Right ventricle myocardium superior (tissue), 1 donor: Measurements from ENCODE around the gene CHD2. TPM values are rescaled to one million over a fixed set of nuclear protein-coding genes. Genes with fewer than 3 reads are reported as not detected.

Source experiments
- ATAC-seq: fragments of 200-7000 bp; cut with Tn5 transposase; one replicate; pipeline ENCODE4 v1.9.1; 2020; ENCODE audit warnings: mild to moderate bottlenecking; ENCODE audit not compliant: poor library complexity
- DNase-seq: peaks from one replicate; pipeline ENCODE4 v3.0.0-alpha.2; 2020
- intact Hi-C: fragments of 100-400 bp; cut with DNase I; formaldehyde crosslinking; loops from one replicate; pipeline ENCODE4 v1.11.2; 2022
- total RNA-seq: library from RNA; stranded (reverse); fragmentation: NEBNext Ultra II Directional; extraction: Animal tissue kit (Norgen Biotek cat#: 25700); gene quantifications from one replicate; pipeline ENCODE4 v1.2.1, GENCODE V29; 2021
- donor health status: DM: no; HTN: yes; CAD: no; lungs with severe emphysema.

The CHD2 gene
- total RNA-seq, 1 donor from 2014 or later = 43.5 TPM

DNA sequence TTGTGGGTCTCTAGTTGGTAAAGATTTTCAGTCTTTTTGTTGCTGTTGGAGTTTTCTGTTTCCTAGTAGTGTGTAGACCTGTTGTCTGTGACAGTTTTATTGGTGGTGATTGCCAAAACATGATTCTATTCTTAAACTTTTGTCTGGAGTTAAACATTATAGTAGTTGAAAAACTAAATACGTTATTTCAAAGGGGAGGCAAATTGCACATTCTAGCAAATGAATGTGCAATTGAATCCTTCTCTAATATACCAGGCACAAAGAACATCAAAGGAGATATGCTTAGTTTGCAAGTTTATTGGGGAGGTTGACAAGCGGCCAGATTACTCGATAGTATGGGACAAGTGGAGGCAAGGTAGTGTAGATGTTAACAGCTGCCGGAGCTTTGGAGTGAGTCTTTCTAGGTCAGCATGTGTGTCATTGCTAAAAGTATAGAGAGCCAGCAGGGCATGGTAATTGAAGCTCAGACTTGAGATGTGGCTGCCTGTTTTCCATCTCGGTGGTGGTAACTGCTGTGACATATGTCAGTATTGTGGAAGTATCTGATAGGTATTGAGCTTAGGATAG, 20.6 kb downstream of the CHD2 start:
- intact Hi-C loops = no loop called here
- ATAC-seq (peak; percentile 23), DNase-seq (no peak)

DNA sequence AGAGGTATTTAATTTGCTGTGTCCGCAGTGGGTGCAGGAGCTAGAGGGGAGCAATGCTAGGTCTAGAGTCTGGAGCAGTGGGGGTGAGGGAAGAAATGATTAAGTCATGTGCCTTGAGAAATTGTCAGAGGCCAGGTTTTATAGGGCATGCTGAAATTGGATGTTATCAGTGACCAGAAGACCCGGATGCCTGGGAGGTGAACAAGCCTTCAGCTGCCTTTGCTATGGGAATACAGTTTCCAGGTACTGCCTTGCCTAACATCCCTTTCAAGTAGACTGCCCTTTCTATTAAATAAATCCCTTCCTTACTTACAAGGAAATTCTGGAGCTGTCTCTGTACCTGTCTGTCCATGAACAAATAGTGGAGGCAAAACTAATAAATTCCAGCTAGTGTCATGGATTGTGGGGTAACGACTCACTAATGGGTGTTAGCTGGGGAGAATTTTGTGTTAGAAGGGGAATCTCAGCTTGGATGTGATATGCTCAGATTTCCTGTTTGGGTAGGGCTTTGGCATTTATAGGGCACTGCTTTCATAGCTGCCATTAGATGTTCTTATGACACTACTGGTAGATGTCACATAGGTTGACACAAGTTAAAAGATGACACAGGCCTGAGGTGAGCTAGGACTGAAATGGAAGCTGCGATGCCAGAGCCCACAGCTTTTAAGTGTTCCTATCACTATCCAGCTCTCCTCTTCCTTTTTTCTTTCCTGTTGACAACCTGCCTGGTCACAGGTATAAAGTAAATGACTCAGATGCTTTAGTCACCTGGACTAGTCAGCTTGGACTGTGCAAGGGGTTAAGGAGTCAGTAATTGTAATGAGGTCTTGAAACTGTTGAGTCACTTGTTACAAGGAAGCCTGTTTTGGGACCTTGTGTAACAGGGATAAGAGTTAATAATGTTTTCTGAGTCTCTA, 21.3 kb downstream of the CHD2 start:
- DNase-seq = no peak
- intact Hi-C loops = no loop called here
- ATAC-seq = peak; percentile 8

DNA sequence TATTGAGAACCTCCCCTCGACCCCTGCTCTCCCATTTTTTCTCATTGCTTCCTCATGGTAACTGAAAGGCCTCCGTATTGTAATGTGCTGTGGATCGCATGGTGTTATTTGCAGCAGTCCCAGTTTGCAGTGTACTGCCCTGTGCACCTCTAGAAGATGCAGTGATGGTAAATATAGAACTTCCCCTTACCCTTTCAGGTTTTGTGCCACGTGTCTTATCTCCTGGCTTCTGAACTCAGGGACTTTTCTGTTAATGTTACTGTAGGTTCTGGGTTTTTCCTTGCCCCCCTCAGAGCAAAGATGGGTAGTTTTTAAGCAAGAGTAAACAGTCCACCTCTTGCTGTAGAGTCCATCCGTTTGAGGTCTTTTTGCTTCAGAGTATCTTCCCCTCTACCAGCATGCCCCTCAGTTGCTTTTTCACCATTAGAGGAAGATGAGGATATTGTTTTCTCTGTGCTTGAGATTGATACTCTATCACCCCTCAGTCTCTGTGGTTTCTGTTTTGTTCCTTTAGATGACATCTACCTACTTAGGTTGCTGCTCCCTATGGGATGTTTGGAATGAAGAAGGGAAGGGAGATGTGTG, 22.4 kb downstream of the CHD2 start:
- no peak for DNase-seq
- intact Hi-C loops = no loop called here
- no peak for ATAC-seq

DNA sequence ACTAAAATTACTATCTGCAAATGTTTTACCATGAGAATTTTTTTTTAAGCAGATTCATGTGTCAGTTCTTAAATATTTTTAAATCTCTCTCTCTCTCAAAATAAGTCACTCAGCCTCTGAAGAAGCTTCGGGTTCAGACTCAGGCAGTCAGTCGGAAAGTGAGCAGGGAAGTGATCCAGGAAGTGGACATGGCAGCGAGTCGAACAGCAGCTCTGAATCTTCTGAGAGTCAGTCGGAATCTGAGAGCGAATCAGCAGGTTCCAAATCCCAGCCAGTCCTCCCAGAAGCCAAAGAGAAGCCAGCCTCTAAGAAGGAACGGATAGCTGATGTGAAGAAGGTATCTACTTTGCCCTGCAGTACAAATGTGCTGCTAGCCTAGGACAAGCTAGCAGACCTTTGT, 24.1 kb downstream of the CHD2 start:
- intact Hi-C loops = no loop called here
- ATAC-seq (peak; percentile 10), DNase-seq (no peak)

DNA sequence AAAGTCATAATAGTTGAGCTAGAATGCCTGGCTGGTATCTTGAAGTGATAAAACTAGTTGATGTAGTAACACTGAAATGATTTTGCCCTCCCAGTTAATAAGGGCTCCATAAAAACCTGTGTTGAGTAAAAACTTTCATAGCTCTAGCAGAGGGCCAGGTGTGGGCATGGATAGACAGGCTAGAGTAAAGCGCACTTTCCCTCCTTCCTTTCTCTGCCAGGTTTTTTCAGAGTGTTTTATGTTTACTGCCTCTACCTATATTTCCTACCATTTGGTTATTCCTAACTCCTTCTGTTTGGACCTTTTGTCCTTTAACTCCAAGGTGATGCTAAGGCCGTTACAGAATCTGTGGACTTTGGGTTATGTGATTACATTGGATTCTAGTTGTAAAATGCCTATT, 25.3 kb downstream of the CHD2 start:
- no peak for ATAC-seq
- intact Hi-C loops = no loop called here
- DNase-seq = no peak

DNA sequence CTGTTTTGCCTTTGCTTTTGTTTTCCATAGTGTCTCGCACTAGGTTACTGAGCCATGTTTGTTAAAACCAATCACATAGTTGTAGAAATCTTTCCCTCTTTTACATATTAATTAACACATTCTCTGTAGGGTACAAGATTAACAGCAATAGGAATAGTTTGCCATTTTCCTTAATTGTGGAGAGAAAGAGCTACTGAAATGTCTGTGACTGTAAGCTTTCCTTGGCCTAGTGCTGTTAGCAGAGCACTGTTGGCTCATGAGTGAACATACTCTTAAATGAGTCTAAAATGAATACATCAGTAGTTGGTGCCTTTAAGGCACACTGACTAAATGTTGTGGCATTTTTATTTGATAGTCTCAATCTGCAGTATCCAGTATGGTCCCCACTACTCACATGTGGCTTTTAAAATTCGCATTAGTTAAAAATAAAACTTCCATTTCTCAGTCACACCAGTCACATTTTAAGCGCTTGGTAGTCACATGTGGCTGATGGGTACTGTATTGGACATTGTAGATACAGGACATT, 28.2 kb downstream of the CHD2 start:
- ATAC-seq (no peak), DNase-seq (no peak)
- intact Hi-C loops = no loop called here

DNA sequence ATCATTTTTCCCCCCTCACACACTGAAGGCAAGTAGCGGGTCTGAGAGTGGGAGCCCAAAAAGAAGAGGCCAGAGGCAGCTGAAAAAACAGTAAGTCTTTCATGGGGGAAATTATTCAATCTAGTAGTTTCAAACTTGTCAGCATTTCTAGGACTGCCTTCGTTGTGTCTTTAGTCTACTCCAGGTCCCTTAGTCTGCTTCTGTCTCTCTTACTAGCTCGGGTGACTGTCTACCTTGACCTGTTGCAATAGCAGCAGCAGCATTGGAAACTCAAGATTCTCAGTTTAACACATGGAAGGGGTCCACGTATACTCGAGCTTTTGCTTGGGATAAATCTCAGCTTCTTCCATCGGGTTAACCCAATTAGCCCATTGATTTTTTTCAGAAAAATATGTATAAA, 28.9 kb downstream of the CHD2 start:
- no peak for ATAC-seq
- intact Hi-C loops = no loop called here
- no peak for DNase-seq

DNA sequence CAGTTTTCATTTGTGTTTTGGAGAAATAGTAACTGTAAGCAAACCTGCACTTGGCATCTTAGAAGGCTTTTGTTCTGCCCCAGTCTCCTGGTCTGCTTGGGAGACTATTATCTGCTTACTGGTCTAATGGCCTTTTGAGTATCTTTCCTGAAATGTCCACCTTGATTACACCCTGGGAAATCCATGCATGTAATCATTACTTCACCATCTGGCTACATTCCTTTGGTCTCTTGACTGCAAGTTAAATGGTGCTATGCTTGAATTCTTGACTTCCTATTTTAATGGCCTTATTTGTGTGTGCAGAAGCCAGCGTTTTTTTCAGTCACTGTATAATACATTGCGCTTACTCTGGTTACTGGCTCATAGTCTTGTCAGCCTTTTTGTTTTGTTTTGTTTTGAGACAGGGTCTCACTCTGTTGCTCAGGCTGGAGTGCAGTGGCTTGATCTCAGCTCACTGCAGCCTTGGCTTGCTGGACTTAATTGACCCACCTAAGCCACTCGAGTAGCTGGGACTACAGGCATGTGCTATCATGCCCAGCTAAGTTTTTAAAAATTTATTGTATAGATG, 30.0 kb downstream of the CHD2 start:
- intact Hi-C loops = no loop called here
- no peak for ATAC-seq
- no peak for DNase-seq

DNA sequence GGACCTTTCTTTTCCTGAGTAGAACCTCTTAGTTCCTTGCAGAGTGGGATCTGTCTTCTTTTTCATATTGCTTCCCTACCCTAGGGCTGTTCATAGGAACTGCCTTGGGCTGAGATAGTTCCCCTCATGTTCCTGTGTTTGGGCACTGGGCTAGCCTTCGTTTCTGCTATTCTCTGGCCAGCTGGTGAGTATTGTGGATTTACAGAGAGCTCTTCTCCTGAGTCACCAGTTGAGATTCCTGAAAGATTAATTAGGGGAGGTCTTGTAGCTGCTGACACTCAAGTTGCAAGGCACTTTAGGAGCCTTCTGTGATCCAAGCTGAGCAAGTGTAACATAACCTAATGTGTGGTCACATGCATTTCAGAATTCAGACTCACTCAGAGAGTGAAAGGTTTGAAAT, 30.7 kb downstream of the CHD2 start:
- intact Hi-C loops = no loop called here
- peak; percentile 30 for ATAC-seq
- no peak for DNase-seq

DNA sequence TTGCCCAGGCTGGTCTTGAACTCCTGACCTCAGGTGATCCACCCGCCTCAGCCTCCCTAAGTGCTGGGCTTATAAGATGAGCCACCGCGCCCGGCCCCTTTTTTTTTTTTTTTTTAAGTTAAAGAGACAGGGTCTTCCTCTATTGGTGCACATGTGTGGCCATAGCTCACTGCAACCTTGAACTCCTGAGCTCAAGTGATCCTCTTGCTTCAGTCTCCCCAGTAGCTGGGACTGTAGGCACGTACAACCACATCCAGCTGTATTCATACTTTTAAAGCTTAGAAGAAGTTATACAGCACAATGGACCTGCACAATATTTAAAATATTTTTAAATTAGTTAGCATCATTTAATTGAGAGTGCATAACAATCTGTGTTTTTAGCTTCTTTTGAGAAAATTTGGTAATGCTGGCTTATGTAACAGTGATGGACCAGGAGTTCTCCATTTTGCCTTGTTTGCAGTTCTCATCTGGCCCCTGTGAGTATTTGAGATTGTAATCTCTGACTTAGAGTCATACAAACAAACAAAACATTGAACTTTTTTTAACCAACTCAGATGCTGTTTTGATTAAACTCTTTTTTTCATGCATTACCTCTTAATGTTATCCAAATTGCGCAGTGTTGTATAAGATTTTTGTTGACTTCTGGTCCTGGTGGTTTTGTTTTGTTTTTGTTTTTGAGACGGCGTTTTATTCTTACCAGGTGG, 33.0 kb downstream of the CHD2 start:
- no peak for DNase-seq
- ATAC-seq = no peak
- intact Hi-C loops = no loop called here

DNA sequence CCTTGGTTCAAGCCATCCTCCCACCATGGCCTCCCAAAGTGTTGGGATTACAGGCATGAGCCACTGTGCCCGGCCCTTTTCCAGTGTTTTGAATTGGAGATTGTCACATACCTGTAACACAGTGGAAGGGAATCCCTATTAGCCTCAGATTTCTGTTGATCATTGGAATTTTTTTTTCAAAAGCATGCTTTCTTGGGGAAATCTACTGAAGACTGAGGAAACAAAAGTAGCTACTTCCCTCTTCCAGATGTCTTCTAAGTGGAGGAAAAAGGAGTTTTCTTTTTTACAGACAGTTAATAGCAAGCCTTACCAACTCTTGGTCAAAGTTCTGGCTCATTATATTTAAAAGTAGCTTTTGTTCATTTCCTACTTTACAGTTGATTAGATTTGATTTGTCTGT, 33.7 kb downstream of the CHD2 start:
- DNase-seq (no peak), ATAC-seq (no peak)
- intact Hi-C loops = no loop called here

DNA sequence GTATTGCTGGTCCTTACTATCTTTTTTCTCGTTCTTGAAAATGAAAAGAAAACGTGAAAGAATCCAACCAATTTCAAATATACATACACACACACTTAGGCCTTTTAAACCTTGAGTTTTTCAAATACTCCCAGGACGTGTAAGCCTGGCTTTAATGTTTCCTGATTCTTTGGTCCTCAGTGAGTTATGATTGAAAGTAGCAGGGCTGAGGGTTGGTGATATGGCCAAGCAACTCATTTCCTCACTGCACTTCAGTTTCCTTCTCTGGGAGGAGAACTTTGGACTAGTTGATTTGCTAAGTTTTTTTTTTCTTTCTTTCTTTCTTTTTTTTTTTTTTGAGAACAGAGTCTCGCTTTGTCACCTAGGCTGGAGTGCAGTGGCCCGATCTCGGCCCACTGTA, 34.6 kb downstream of the CHD2 start:
- intact Hi-C loops = no loop called here
- ATAC-seq (no peak), DNase-seq (no peak)

DNA sequence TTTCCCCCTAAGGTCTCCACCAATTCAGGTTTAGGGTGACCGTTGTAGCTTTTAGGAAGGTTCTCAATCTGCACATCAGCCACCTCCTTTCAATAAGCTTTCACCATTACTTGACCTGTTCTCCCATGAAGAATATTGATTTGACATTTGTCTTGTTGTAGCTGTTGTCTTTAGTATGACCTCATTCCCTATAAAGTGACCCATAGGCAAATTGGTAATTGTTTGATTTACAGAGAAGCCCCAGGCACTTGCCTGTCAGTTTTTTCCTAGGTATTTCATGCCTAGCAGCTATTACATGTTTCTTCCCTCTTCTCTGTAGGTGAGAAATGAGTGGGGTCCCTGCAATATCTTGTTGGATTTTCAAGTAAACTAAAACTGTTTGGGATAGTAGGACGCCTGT, 36.0 kb downstream of the CHD2 start:
- DNase-seq (no peak), ATAC-seq (no peak)
- intact Hi-C loops = no loop called here

DNA sequence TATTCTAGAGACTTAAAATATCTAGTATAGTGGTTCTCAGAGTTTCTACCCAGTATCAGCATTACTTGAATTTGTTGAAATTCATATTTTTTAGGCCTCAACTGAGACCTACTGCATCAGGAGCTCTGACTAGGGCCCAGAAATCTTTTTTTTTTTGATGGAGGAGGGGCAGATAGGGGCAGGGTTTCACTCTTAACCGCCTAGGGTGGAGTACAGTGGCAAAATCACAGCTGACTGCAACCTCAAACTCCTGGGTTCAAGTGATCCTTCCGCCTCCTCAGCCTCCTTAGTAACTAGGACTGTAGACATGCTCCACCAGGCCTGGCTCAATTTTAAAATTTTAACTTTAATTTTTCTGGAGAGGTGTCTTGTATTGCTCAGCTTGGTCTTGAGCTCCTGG, 36.6 kb downstream of the CHD2 start:
- no peak for ATAC-seq
- intact Hi-C loops = no loop called here

DNA sequence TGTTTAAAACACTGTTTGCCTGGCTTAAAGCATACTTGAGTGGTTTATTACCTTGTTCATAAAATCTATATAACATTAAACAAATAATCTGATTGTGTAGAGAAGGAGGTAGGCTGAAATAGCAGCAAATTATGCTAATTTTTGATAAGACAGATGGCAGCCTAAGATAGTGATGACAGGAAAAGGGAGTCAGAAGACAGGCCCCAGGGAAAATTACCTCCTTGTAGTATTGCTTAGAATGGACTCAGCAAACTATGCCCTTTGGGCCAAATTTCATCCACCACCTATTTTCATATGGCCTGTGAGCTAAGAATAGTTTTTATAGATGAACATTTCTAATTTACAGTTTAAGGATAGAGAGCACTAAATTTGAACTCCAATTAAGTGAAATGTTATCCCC, 37.8 kb downstream of the CHD2 start:
- DNase-seq (no peak), ATAC-seq (no peak)
- intact Hi-C loops = no loop called here

More for the DNA sequence above, 36.6 kb downstream of the CHD2 start:
- no peak for DNase-seq

DNA sequence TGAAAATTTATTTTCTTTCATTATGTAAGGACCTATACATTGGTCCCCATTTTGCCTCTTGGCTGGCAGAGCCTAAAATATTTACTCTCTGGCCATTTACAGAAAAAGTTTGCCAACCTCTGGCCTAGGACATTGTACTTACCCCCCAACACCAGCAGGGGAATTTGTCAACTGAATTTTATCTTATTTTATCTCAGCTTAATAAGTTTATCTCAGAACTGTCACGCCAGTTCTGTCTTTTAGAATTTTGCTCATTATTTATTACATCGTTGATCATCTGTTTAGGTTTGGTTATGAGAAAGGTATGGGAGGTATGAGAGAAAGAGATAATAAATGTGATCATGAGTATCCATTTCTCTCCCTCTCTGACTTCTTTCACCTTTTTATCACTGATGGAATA, 38.3 kb downstream of the CHD2 start:
- DNase-seq (no peak), ATAC-seq (no peak)
- intact Hi-C loops = no loop called here

DNA sequence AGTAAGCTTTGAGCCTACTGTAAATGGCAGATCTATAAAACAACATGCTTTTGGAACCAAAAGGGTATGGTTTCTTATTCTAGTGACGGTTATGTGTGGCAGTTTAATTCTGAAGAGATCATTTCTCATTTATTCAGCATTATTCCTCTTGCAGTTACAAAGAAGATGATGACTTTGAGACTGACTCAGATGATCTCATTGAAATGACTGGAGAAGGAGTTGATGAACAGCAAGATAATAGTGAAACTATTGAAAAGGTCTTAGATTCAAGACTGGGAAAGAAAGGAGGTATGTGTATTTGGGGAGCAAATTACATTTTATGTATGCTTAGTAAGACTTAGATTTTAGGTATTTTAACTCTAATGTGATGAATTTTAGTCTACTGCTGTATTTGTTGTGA, 41.5 kb downstream of the CHD2 start:
- ATAC-seq (no peak), DNase-seq (no peak)
- intact Hi-C loops = no loop called here

DNA sequence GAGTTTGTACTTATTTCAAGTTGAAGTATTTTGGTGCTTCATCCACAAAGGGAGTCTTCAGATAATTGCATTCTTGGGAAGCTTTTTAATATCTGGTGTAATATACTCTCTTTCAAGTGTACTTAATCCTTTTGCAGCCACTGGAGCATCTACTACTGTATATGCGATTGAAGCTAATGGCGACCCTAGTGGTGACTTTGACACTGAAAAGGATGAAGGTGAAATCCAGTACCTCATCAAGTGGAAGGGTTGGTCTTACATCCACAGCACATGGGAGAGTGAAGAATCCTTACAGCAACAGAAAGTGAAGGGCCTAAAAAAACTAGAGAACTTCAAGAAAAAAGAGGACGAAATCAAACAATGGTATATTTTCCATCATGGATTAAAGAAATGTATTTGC, 42.6 kb downstream of the CHD2 start:
- ATAC-seq (no peak), DNase-seq (no peak)
- intact Hi-C loops = no loop called here

DNA sequence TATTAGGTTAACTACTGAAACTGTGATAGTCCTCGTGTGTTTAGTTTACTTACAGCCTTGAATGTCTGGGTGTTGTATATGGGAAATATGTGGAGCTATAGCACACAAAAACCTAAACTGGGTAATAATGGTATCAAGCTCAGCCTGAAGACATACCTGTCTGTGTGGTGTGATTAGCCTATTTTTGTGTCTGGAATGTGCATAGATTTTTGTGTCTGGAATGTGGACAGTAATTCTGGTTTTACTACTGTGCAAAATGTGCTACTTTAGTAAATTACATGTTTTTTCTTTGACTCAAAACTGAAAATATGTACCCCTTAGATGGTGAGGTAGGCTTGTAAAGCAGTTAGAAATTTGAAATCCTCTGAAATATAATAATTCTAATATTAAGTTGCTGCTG, 43.5 kb downstream of the CHD2 start:
- intact Hi-C loops = no loop called here
- ATAC-seq (no peak), DNase-seq (no peak)
